ENCODE measurements around the gene PDXK. TPM values are rescaled to one million over a fixed set of nuclear protein-coding genes. Genes with fewer than 3 reads are reported as not detected.

Gene PDXK
- total and polyA plus RNA-seq, 10 of the 15 experiments (the other 5 are each of a cell fraction or from before 2014, with no cell fraction given): 3.7 to 141 (median 60.0) TPM

DNA sequence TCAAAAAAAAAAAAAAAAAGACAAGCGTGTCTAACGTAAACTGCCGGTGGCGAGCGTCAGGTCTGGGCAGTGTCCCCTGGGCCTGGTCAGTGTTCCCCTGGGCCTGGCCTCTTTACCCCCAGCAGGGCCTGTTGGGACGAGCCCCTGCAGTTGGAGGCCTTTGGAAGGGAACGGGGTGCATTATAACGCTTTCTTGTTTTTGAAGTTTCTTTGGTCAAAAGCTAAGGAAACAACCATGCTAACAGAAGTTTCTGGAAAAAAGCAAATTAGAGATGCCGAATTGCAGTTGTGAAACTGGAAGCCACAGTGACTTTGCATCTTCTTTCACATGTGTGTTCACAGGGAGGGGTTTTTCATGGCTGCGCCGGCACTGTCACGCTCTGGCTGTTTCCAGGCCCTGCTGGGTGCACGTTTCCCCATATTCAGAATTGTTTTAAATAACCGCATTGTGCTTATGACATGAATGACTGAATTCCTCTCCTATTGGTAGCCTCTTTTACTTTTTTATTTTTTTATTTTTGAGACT is 86.4 kb downstream of the PDXK start (continued):
- no peak for TF ChIP-seq MYC (IDR thresholded peaks at IDR 0.05; ENCODE audit: insufficient read depth, insufficient read length, insufficient replicate concordance, low read length, severe bottlenecking)
- TF ChIP-seq ZSCAN29 (IDR thresholded peaks at IDR 0.05): no peak
- peak; percentile 94 for TF ChIP-seq PAX8 (IDR thresholded peaks at IDR 0.05)
- peak; percentile 70 for TF ChIP-seq SPI1 (IDR thresholded peaks at IDR 0.05; ENCODE audit: borderline replicate concordance, insufficient read depth, low read depth, low read length)
- peak; percentile 60; the same call in 1 of the 2 replicates for TF ChIP-seq BCL11A (IDR thresholded peaks at IDR 0.05; ENCODE audit: low read depth, low read length)
- TF ChIP-seq PAX5 (IDR thresholded peaks at IDR 0.05; ENCODE audit: borderline replicate concordance, low read depth, low read length): peak; percentile 99
- 0 out of 2 replicates have a peak, but pooled peaks have one; percentile 50 for TF ChIP-seq TCF3 (IDR thresholded peaks at IDR 0.05; ENCODE audit: borderline replicate concordance, insufficient read depth, low read depth, low read length)
- peak; percentile 99 to 100 for TF ChIP-seq BHLHE40 (IDR thresholded peaks at IDR 0.05; ENCODE audit: borderline replicate concordance in 1 of 2, low read depth in 2 of 2, low read length in 1 of 2)
- TF ChIP-seq, protein P1, sequence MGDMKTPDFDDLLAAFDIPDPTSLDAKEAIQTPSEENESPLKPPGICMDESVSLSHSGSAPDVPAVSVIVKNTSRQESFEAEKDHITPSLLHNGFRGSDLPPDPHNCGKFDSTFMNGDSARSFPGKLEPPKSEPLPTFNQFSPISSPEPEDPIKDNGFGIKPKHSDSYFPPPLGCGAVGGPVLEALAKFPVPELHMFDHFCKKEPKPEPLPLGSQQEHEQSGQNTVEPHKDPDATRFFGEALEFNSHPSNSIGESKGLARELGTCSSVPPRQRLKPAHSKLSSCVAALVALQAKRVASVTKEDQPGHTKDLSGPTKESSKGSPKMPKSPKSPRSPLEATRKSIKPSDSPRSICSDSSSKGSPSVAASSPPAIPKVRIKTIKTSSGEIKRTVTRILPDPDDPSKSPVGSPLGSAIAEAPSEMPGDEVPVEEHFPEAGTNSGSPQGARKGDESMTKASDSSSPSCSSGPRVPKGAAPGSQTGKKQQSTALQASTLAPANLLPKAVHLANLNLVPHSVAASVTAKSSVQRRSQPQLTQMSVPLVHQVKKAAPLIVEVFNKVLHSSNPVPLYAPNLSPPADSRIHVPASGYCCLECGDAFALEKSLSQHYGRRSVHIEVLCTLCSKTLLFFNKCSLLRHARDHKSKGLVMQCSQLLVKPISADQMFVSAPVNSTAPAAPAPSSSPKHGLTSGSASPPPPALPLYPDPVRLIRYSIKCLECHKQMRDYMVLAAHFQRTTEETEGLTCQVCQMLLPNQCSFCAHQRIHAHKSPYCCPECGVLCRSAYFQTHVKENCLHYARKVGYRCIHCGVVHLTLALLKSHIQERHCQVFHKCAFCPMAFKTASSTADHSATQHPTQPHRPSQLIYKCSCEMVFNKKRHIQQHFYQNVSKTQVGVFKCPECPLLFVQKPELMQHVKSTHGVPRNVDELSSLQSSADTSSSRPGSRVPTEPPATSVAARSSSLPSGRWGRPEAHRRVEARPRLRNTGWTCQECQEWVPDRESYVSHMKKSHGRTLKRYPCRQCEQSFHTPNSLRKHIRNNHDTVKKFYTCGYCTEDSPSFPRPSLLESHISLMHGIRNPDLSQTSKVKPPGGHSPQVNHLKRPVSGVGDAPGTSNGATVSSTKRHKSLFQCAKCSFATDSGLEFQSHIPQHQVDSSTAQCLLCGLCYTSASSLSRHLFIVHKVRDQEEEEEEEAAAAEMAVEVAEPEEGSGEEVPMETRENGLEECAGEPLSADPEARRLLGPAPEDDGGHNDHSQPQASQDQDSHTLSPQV (IDR thresholded peaks at IDR 0.05): peak; percentile 60; the same call in 1 of the 2 replicates
- no peak for TF ChIP-seq STAT1 (conservative IDR thresholded peaks at IDR 0.05)
- TF ChIP-seq RB1 (IDR thresholded peaks at IDR 0.05; ENCODE audit: borderline replicate concordance): peak; percentile 77; the same call in 1 of the 2 replicates
- no peak for TF ChIP-seq SREBF2 (IDR thresholded peaks at IDR 0.05; ENCODE audit: low read length)
- TF ChIP-seq ZZZ3 (IDR thresholded peaks at IDR 0.05; ENCODE audit: control insufficient read depth, insufficient read length, low read depth): no peak
- TF ChIP-seq, protein P2, sequence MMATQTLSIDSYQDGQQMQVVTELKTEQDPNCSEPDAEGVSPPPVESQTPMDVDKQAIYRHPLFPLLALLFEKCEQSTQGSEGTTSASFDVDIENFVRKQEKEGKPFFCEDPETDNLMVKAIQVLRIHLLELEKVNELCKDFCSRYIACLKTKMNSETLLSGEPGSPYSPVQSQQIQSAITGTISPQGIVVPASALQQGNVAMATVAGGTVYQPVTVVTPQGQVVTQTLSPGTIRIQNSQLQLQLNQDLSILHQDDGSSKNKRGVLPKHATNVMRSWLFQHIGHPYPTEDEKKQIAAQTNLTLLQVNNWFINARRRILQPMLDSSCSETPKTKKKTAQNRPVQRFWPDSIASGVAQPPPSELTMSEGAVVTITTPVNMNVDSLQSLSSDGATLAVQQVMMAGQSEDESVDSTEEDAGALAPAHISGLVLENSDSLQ (IDR thresholded peaks at IDR 0.05): peak; percentile 85; the same call in 1 of the 2 replicates
- TF ChIP-seq RAD51 (IDR thresholded peaks at IDR 0.05): peak; percentile 67; the same call in 1 of the 2 replicates
- peak; percentile 82; the same call in 1 of the 2 replicates for TF ChIP-seq MYB (IDR thresholded peaks at IDR 0.05; ENCODE audit: borderline replicate concordance, low read depth, low read length)
- no peak for TF ChIP-seq POLR2A (IDR thresholded peaks at IDR 0.05; ENCODE audit: low read depth, low read length)
- TF ChIP-seq SREBF1 (IDR thresholded peaks at IDR 0.05; ENCODE audit: low read length): no peak
- TF ChIP-seq RELA (IDR thresholded peaks at IDR 0.05; ENCODE audit: borderline replicate concordance, partially characterized antibody): peak; percentile 25
- TF ChIP-seq NR2F1 (conservative IDR thresholded peaks at IDR 0.05): peak; percentile 48; the same call in 1 of the 2 replicates
- peak; percentile 58 for TF ChIP-seq KLF5 (IDR thresholded peaks at IDR 0.05; ENCODE audit: partially characterized antibody)
- TF ChIP-seq SP1 (IDR thresholded peaks at IDR 0.05; ENCODE audit: low read depth, low read length): peak; percentile 59
- TF ChIP-seq CHD2 (IDR thresholded peaks at IDR 0.05; ENCODE audit: borderline replicate concordance, low read depth, low read length): peak; percentile 36; the same call in 1 of the 2 replicates

All from GM12878 (cell line).